Gastrocnemius medialis (tissue), 4 donors: ENCODE measurements around the gene ST7.

Experiments used
- POLR2A ChIP-seq, 2 donors: fragments of 450-650 bp; IDR thresholded peaks; one replicate each; pipeline ENCODE4 v1.6.1; 2017; ENCODE audit warnings: antibody characterized with exemption in 2 of 2, mild to moderate bottlenecking in 2 of 2, moderate library complexity in 2 of 2
- TF ChIP-seq, protein P1 (sequence below), 5 experiments: fragments of 450-650 bp in 3 of 5; fragments of 200-600 bp in 2 of 5; sonication (generic) in 2 of 5; IDR thresholded peaks in 4 of 5; conservative IDR thresholded peaks in 1 of 5; 1 replicate in 4 of 5; 2 replicates in 1 of 5; pipeline ENCODE4 v1.5.1; 2016 to 2019; ENCODE audit warnings: antibody characterized with exemption in 5 of 5, mild to moderate bottlenecking in 3 of 5, moderate library complexity in 3 of 5

DNA sequence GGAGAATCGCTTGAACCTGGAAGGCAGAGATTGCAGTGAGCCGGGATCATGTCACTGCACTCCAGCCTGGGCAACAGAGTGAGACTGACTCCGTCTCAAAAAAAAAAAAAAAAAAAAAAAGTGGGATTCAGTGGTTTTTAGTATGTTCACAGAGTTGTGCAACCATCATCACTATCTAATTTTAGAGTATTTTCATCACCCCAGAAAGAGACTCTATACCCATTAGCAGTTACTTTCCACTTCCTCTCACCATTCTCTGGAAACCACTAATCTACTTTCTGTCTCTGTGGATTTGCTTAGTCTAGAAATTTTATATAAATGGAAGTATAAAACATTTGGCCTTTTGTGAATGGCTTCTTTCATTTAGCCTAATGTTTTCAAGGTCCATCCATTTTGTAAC lies 113.4 kb downstream of the ST7 start:
- no peak for TF ChIP-seq POLR2A (IDR thresholded peaks at IDR 0.05)
- TF ChIP-seq, protein P1, sequence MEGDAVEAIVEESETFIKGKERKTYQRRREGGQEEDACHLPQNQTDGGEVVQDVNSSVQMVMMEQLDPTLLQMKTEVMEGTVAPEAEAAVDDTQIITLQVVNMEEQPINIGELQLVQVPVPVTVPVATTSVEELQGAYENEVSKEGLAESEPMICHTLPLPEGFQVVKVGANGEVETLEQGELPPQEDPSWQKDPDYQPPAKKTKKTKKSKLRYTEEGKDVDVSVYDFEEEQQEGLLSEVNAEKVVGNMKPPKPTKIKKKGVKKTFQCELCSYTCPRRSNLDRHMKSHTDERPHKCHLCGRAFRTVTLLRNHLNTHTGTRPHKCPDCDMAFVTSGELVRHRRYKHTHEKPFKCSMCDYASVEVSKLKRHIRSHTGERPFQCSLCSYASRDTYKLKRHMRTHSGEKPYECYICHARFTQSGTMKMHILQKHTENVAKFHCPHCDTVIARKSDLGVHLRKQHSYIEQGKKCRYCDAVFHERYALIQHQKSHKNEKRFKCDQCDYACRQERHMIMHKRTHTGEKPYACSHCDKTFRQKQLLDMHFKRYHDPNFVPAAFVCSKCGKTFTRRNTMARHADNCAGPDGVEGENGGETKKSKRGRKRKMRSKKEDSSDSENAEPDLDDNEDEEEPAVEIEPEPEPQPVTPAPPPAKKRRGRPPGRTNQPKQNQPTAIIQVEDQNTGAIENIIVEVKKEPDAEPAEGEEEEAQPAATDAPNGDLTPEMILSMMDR (IDR thresholded peaks at IDR 0.05 in 4 of 5, conservative IDR thresholded peaks at IDR 0.05 in 1 of 5) = no peak
